ENCODE data around the gene MCOLN2. TPM values are rescaled to one million over a fixed set of nuclear protein-coding genes. Genes with fewer than 3 reads are reported as not detected.

MCOLN2 gene
- total and polyA plus RNA-seq, 4 donors, result 0.16 to 0.28 (median 0.25) TPM; not detected in 1

- H3K36me3 ChIP-seq (ENCODE audit: control insufficient read depth in 4 of 4, insufficient read depth in 3 of 4, low read depth in 1 of 4, low read length in 3 of 4), result no peaks in the 10 kb centered on the region
- no peak for DNase-seq (ENCODE audit: low spot score)
- no peaks in the 10 kb centered on the region for H3K9me3 ChIP-seq (ENCODE audit: control insufficient read depth in 4 of 4, low read length in 3 of 4)
- 88% methylated on average over 3 of the region's 3 CpGs for WGBS
- H3K4me1 ChIP-seq (ENCODE audit: control insufficient read depth in 4 of 4, insufficient read depth in 4 of 4, low read length in 3 of 4), result no peaks in the 10 kb centered on the region
- TF ChIP-seq HNF4G (IDR thresholded peaks at IDR 0.05) (no peak), JUND (IDR thresholded peaks at IDR 0.05) (no peak)
- H3K4me3 ChIP-seq (ENCODE audit: low read depth in 1 of 3, low read length in 3 of 3), result no peak overlapping the region
- H3K27me3 ChIP-seq (ENCODE audit: control insufficient read depth in 4 of 4, insufficient read depth in 4 of 4, low read length in 3 of 4), result no peaks in the 10 kb centered on the region
- H3K27ac ChIP-seq (ENCODE audit: low read depth in 1 of 2, low read length in 2 of 2), result no peak overlapping the region
- H3K9ac ChIP-seq (ENCODE audit: low read depth in 1 of 2, low read length in 2 of 2), result no peak overlapping the region
These were observed 27.8 kb upstream of the MCOLN2 start for GRCh38 chr1:85024736-85025135.

DNA sequence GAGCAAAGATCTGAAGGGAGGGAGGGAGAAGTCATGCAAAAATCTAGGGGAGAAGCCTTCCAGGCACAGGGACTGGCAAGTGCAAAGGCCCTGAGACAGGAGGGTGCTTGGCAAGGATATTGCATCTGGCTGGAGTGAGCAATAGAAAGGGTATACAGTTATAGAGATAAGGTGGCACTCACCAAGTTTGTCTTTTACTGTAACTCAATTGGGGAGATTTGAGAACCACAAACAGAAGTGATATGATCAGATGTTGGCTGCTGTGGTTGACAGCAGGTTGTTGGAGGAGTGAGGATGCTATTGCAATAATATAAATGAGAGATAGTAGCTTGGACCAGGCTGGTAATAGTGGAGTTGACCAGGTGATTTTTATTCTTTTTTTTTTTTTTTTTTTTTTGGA lies 25.8 kb upstream of the MCOLN2 start:
- Histone ChIP-seq H3K36me3 (ENCODE audit: control insufficient read depth in 4 of 4, insufficient read depth in 3 of 4, low read depth in 1 of 4, low read length in 3 of 4) (no peaks in the 10 kb centered on the region), H3K27ac (ENCODE audit: low read depth in 1 of 2, low read length in 2 of 2) (no peak overlapping the region), H3K9me3 (ENCODE audit: control insufficient read depth in 4 of 4, low read length in 3 of 4) (no peaks in the 10 kb centered on the region), H3K4me1 (ENCODE audit: control insufficient read depth in 4 of 4, insufficient read depth in 4 of 4, low read length in 3 of 4) (no peaks in the 10 kb centered on the region), H3K4me3 (ENCODE audit: low read depth in 1 of 3, low read length in 3 of 3) (no peak overlapping the region), H3K9ac (ENCODE audit: low read depth in 1 of 2, low read length in 2 of 2) (no peak overlapping the region), H3K27me3 (ENCODE audit: control insufficient read depth in 4 of 4, insufficient read depth in 4 of 4, low read length in 3 of 4) (no peaks in the 10 kb centered on the region)
- no peak for DNase-seq (ENCODE audit: low spot score)
- TF ChIP-seq HNF4G (IDR thresholded peaks at IDR 0.05), result no peak
- TF ChIP-seq, protein P1, sequence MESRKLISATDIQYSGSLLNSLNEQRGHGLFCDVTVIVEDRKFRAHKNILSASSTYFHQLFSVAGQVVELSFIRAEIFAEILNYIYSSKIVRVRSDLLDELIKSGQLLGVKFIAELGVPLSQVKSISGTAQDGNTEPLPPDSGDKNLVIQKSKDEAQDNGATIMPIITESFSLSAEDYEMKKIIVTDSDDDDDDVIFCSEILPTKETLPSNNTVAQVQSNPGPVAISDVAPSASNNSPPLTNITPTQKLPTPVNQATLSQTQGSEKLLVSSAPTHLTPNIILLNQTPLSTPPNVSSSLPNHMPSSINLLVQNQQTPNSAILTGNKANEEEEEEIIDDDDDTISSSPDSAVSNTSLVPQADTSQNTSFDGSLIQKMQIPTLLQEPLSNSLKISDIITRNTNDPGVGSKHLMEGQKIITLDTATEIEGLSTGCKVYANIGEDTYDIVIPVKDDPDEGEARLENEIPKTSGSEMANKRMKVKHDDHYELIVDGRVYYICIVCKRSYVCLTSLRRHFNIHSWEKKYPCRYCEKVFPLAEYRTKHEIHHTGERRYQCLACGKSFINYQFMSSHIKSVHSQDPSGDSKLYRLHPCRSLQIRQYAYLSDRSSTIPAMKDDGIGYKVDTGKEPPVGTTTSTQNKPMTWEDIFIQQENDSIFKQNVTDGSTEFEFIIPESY (IDR thresholded peaks at IDR 0.05), result no peak
- TF ChIP-seq RAD21 (IDR thresholded peaks at IDR 0.05), result no peak
- TF ChIP-seq, protein P2, sequence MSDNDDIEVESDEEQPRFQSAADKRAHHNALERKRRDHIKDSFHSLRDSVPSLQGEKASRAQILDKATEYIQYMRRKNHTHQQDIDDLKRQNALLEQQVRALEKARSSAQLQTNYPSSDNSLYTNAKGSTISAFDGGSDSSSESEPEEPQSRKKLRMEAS (IDR thresholded peaks at IDR 0.05), result no peak
- no peak for TF ChIP-seq GABPA (IDR thresholded peaks at IDR 0.05 in 1 of 2, conservative IDR thresholded peaks at IDR 0.05 in 1 of 2)
- no peak for TF ChIP-seq RXRA (IDR thresholded peaks at IDR 0.05)
- TF ChIP-seq NR2F2 (IDR thresholded peaks at IDR 0.05), result no peak
- TF ChIP-seq, protein P3, sequence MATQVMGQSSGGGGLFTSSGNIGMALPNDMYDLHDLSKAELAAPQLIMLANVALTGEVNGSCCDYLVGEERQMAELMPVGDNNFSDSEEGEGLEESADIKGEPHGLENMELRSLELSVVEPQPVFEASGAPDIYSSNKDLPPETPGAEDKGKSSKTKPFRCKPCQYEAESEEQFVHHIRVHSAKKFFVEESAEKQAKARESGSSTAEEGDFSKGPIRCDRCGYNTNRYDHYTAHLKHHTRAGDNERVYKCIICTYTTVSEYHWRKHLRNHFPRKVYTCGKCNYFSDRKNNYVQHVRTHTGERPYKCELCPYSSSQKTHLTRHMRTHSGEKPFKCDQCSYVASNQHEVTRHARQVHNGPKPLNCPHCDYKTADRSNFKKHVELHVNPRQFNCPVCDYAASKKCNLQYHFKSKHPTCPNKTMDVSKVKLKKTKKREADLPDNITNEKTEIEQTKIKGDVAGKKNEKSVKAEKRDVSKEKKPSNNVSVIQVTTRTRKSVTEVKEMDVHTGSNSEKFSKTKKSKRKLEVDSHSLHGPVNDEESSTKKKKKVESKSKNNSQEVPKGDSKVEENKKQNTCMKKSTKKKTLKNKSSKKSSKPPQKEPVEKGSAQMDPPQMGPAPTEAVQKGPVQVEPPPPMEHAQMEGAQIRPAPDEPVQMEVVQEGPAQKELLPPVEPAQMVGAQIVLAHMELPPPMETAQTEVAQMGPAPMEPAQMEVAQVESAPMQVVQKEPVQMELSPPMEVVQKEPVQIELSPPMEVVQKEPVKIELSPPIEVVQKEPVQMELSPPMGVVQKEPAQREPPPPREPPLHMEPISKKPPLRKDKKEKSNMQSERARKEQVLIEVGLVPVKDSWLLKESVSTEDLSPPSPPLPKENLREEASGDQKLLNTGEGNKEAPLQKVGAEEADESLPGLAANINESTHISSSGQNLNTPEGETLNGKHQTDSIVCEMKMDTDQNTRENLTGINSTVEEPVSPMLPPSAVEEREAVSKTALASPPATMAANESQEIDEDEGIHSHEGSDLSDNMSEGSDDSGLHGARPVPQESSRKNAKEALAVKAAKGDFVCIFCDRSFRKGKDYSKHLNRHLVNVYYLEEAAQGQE (IDR thresholded peaks at IDR 0.05), result no peak
- no peak for TF ChIP-seq EGR1 (IDR thresholded peaks at IDR 0.05; ENCODE audit: low read depth in 2 of 2)
- no peak for TF ChIP-seq JUND (IDR thresholded peaks at IDR 0.05)
- no peak for TF ChIP-seq TAF1 (conservative IDR thresholded peaks at IDR 0.05)
- no peak for TF ChIP-seq SP1 (IDR thresholded peaks at IDR 0.05)

GRCh38 chr1:85019994-85020393 lies 23.1 kb upstream of the MCOLN2 start:
- DNase-seq (ENCODE audit: low spot score), result no peak
- Histone ChIP-seq H3K36me3 (ENCODE audit: control insufficient read depth in 4 of 4, insufficient read depth in 3 of 4, low read depth in 1 of 4, low read length in 3 of 4) (no peaks in the 10 kb centered on the region), H3K4me3 (ENCODE audit: low read depth in 1 of 3, low read length in 3 of 3) (no peak overlapping the region), H3K9ac (ENCODE audit: low read depth in 1 of 2, low read length in 2 of 2) (no peak overlapping the region), H3K9me3 (ENCODE audit: control insufficient read depth in 4 of 4, low read length in 3 of 4) (no peaks in the 10 kb centered on the region), H3K27ac (ENCODE audit: low read depth in 1 of 2, low read length in 2 of 2) (no peak overlapping the region), H3K27me3 (ENCODE audit: control insufficient read depth in 4 of 4, insufficient read depth in 4 of 4, low read length in 3 of 4) (no peaks in the 10 kb centered on the region), H3K4me1 (ENCODE audit: control insufficient read depth in 4 of 4, insufficient read depth in 4 of 4, low read length in 3 of 4) (no peaks in the 10 kb centered on the region)
- WGBS, result 81% methylated on average over 4 of the region's 4 CpGs
- no peak for TF ChIP-seq EGR1 (IDR thresholded peaks at IDR 0.05; ENCODE audit: low read depth in 2 of 2)
- no peak for TF ChIP-seq TAF1 (conservative IDR thresholded peaks at IDR 0.05)
- no peak for TF ChIP-seq FOXA1 (IDR thresholded peaks at IDR 0.05)
